ENCODE results near the gene PCDHGB7. TPM values are rescaled to one million over a fixed set of nuclear protein-coding genes. Genes with fewer than 3 reads are reported as not detected.

Gene PCDHGB7
- total RNA-seq, 1 experiment from 2014 or later: 0.54 TPM

GRCh38 chr5:141388661-141389060 is 28.8 kb upstream of the PCDHGB7 start:
- no TSS peak for BruUV-seq (replicated peaks)
- RAD21 ChIA-PET (ENCODE audit: low non-redundant PET in 1 of 2, low total read pairs in 2 of 2, uncharacterized antibody in 2 of 2, unreplicated experiment in 2 of 2): no interaction called here

GRCh38 chr5:141389153-141390042 is 28.1 kb upstream of the PCDHGB7 start:
- DNase-seq (ENCODE audit: low read depth, low spot score): no peak
- ATAC-seq: no peak
- no peak overlapping the region for H3K4me3 ChIP-seq (replicated peaks in 1 of 2; ENCODE audit: low read depth in 1 of 2, low read length in 2 of 2)
- ChIA-PET RAD21 (ENCODE audit: low non-redundant PET in 1 of 2, low total read pairs in 2 of 2, uncharacterized antibody in 2 of 2, unreplicated experiment in 2 of 2) (no interaction called here), POLR2A (no interaction called here), CTCF (no interaction called here)
- no peaks in the 10 kb centered on the region for H3K27me3 ChIP-seq (ENCODE audit: insufficient read depth, low read length)
- H3K27ac ChIP-seq (ENCODE audit: low read depth, low read length): no peak overlapping the region
- no peaks in the 10 kb centered on the region for H3K79me2 ChIP-seq (ENCODE audit: insufficient read depth, low read length)
- no peaks in the 10 kb centered on the region for H3K4me1 ChIP-seq (ENCODE audit: control insufficient read depth in 1 of 2, insufficient read depth in 2 of 2, low read length in 2 of 2)
- H4K20me1 ChIP-seq (ENCODE audit: insufficient read depth): no peaks in the 10 kb centered on the region
- TF ChIP-seq CTCF (IDR thresholded peaks at IDR 0.05 in 2 of 3, conservative IDR thresholded peaks at IDR 0.05 in 1 of 3; ENCODE audit: borderline replicate concordance in 1 of 3, insufficient read depth in 1 of 3, low read depth in 2 of 3, low read length in 2 of 3) (no peak), YY1 (IDR thresholded peaks at IDR 0.05; ENCODE audit: extremely low read depth, insufficient replicate concordance, low read depth, low read length) (no peak), SRF (IDR thresholded peaks at IDR 0.05; ENCODE audit: low read depth) (no peak), SIN3A (IDR thresholded peaks at IDR 0.05; ENCODE audit: low read depth) (no peak), SP1 (IDR thresholded peaks at IDR 0.05; ENCODE audit: low read depth) (no peak), ZFX (IDR thresholded peaks at IDR 0.05) (no peak), FOSL1 (IDR thresholded peaks at IDR 0.05; ENCODE audit: low read depth) (no peak), REST (IDR thresholded peaks at IDR 0.05; ENCODE audit: low read depth) (no peak), POLR2A (IDR thresholded peaks at IDR 0.05; ENCODE audit: borderline replicate concordance, extremely low read depth, insufficient read depth, insufficient read length) (no peak)
- H3K9me2 ChIP-seq (ENCODE audit: insufficient read depth): no peaks in the 10 kb centered on the region
- no peak overlapping the region for H2AFZ ChIP-seq (ENCODE audit: low read depth, low read length, poor library complexity, severe bottlenecking)
- no TSS peak for BruUV-seq (replicated peaks)
- intact Hi-C loops (cut with micrococcal nuclease): no loop called here
- no peaks in the 10 kb centered on the region for H3K36me3 ChIP-seq (ENCODE audit: control insufficient read depth in 1 of 2, insufficient read depth in 2 of 2, low read length in 2 of 2)
- no peak overlapping the region for H3K9ac ChIP-seq (ENCODE audit: low read length)
- H3K4me2 ChIP-seq (ENCODE audit: low read length): no peak overlapping the region
- H3K9me3 ChIP-seq (ENCODE audit: control insufficient read depth in 1 of 2, insufficient read depth in 1 of 2, low read depth in 1 of 2, low read length in 2 of 2): no peaks in the 10 kb centered on the region; a peak in 1 of 4 replicates

More at GRCh38 chr5:141388661-141389060, 28.8 kb upstream of the PCDHGB7 start:
- ChIA-PET POLR2A (no interaction called here), CTCF (no interaction called here)
- Histone ChIP-seq H3K27me3 (ENCODE audit: insufficient read depth, low read length) (no peaks in the 10 kb centered on the region), H3K4me2 (ENCODE audit: low read length) (no peak overlapping the region), H2AFZ (ENCODE audit: low read depth, low read length, poor library complexity, severe bottlenecking) (no peak overlapping the region), H3K27ac (ENCODE audit: low read depth, low read length) (no peak overlapping the region), H3K4me3 (replicated peaks in 1 of 2; ENCODE audit: low read depth in 1 of 2, low read length in 2 of 2) (no peak overlapping the region), H3K9me2 (ENCODE audit: insufficient read depth) (no peaks in the 10 kb centered on the region), H3K4me1 (ENCODE audit: control insufficient read depth in 1 of 2, insufficient read depth in 2 of 2, low read length in 2 of 2) (no peaks in the 10 kb centered on the region), H3K79me2 (ENCODE audit: insufficient read depth, low read length) (no peaks in the 10 kb centered on the region), H4K20me1 (ENCODE audit: insufficient read depth) (no peaks in the 10 kb centered on the region), H3K36me3 (ENCODE audit: control insufficient read depth in 1 of 2, insufficient read depth in 2 of 2, low read length in 2 of 2) (no peaks in the 10 kb centered on the region), H3K9ac (ENCODE audit: low read length) (no peak overlapping the region), H3K9me3 (ENCODE audit: control insufficient read depth in 1 of 2, insufficient read depth in 1 of 2, low read depth in 1 of 2, low read length in 2 of 2) (no peaks in the 10 kb centered on the region; a peak in 1 of 4 replicates)
- no peak for ATAC-seq
- intact Hi-C loops (cut with micrococcal nuclease): no loop called here
- no peak for TF ChIP-seq EZH2phosphoT487 (IDR thresholded peaks at IDR 0.05; ENCODE audit: borderline replicate concordance)
- 0 out of 2 replicates have a peak, but pooled peaks have one; percentile 27 for TF ChIP-seq CEBPB (IDR thresholded peaks at IDR 0.05; ENCODE audit: low read depth)
- DNase-seq (ENCODE audit: low read depth, low spot score): no peak
